HG03521 (cell line): ENCODE data around the gene CPVL.

Source experiments
- ATAC-seq: cut with Tn5 transposase; IDR thresholded peaks from one replicate; pipeline ENCODE4 v1.9.1; 2021; ENCODE audit warnings: mild to moderate bottlenecking, moderate library complexity; ENCODE audit not compliant: unreplicated experiment

CPVL gene

GRCh38 chr7:29013082-29013695, 133.1 kb downstream of the CPVL start:
- no peak for ATAC-seq

- ATAC-seq, result no peak
These were observed 136.4 kb downstream of the CPVL start for GRCh38 chr7:29009947-29010346.

- no peak for ATAC-seq
These were observed 137.7 kb downstream of the CPVL start for GRCh38 chr7:29008590-29008989.

- no peak for ATAC-seq
These were observed 139.2 kb downstream of the CPVL start for GRCh38 chr7:29007127-29007526.

GRCh38 chr7:29005829-29006228, 140.5 kb downstream of the CPVL start:
- ATAC-seq, result no peak

- ATAC-seq, result no peak
These were observed 140.9 kb downstream of the CPVL start for GRCh38 chr7:29005406-29005805.

- ATAC-seq, result no peak
These were observed 142.6 kb downstream of the CPVL start for GRCh38 chr7:29003703-29004102.

- ATAC-seq, result no peak
These were observed 145.6 kb downstream of the CPVL start for GRCh38 chr7:29000717-29001076.

GRCh38 chr7:28999895-29000716, 146.2 kb downstream of the CPVL start:
- no peak for ATAC-seq

- ATAC-seq, result no peak
These were observed 146.9 kb downstream of the CPVL start for GRCh38 chr7:28999427-28999826.

- ATAC-seq, result no peak
These were observed 148.2 kb downstream of the CPVL start for GRCh38 chr7:28998105-28998504.

- ATAC-seq, result no peak
These were observed 149.5 kb downstream of the CPVL start for GRCh38 chr7:28996836-28997235.

- no peak for ATAC-seq
These were observed 153.0 kb downstream of the CPVL start for GRCh38 chr7:28993371-28993770.

GRCh38 chr7:28992798-28993197, 153.5 kb downstream of the CPVL start:
- no peak for ATAC-seq

GRCh38 chr7:28990200-28990960, 156.0 kb downstream of the CPVL start:
- ATAC-seq, result no peak

GRCh38 chr7:28989211-28989980, 156.9 kb downstream of the CPVL start:
- no peak for ATAC-seq

- no peak for ATAC-seq
These were observed 157.5 kb downstream of the CPVL start for GRCh38 chr7:28988810-28989209.

GRCh38 chr7:28988091-28988490, 158.2 kb downstream of the CPVL start:
- ATAC-seq, result no peak

GRCh38 chr7:28986765-28987110, 159.6 kb downstream of the CPVL start:
- ATAC-seq, result no peak

- ATAC-seq, result no peak
These were observed 160.1 kb downstream of the CPVL start for GRCh38 chr7:28986028-28986764.

- ATAC-seq, result no peak
These were observed 161.7 kb downstream of the CPVL start for GRCh38 chr7:28984631-28985030.
